Measurements from ENCODE around the gene NCAM1.

The NCAM1 gene

DNA sequence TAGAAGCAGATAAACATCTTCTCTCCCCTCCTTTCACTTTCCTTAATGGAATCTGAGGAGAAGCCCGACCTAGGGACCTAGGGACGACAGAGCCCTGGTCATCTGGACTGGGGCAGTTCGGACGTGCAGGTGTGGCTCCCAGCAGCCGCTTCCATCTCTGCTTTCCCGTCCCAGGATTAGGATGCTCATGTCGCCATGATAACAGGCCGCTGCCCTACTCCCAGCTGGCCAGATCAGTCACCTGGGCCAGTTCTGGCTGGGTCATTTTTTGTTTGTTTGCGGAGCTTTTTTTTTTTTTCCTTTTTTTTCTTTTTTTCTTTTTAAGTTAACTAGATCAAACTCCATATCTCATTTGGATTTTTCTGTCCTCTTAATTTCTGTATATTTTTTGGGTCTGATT lies 186.9 kb downstream of the NCAM1 start:
- TF ChIP-seq CTCF (IDR thresholded peaks at IDR 0.05; ENCODE audit: control extremely low read depth, extremely low read depth, low read depth, missing control alignments): no peak
- CTCF ChIA-PET: interaction anchor here (1.2 kb wide), 1 partner anchor 9 kb away, joined by 4 read pairs; no protein-coding TSS in a partner anchor
- POLR2A ChIA-PET: no interaction called here
- no peak for DNase-seq (ENCODE audit: extremely low spot score)

GRCh38 chr11:113148652-113149051 lies 187.4 kb downstream of the NCAM1 start:
- DNase-seq (ENCODE audit: extremely low spot score): no peak
- TF ChIP-seq CTCF (IDR thresholded peaks at IDR 0.05; ENCODE audit: control extremely low read depth, extremely low read depth, low read depth, missing control alignments): no peak
- POLR2A ChIA-PET: no interaction called here
- CTCF ChIA-PET: no interaction called here

GRCh38 chr11:113151521-113151920 lies 190.3 kb downstream of the NCAM1 start:
- DNase-seq (ENCODE audit: extremely low spot score): no peak
- ChIA-PET CTCF (interaction anchor here (1.5 kb wide), 1 partner anchor 8 kb away, joined by 3 read pairs; no protein-coding TSS in a partner anchor), POLR2A (no interaction called here)
- TF ChIP-seq CTCF (IDR thresholded peaks at IDR 0.05; ENCODE audit: control extremely low read depth, extremely low read depth, low read depth, missing control alignments): no peak

- POLR2A ChIA-PET: no interaction called here
- TF ChIP-seq CTCF (IDR thresholded peaks at IDR 0.05; ENCODE audit: control extremely low read depth, extremely low read depth, low read depth, missing control alignments): no peak
- CTCF ChIA-PET: no interaction called here
- no peak for DNase-seq (ENCODE audit: extremely low spot score)
Measured at GRCh38 chr11:113152500-113152899, 191.3 kb downstream of the NCAM1 start.

GRCh38 chr11:113153847-113154246 lies 192.6 kb downstream of the NCAM1 start:
- ChIA-PET POLR2A (no interaction called here), CTCF (no interaction called here)
- no peak for TF ChIP-seq CTCF (IDR thresholded peaks at IDR 0.05; ENCODE audit: control extremely low read depth, extremely low read depth, low read depth, missing control alignments)
- DNase-seq (ENCODE audit: extremely low spot score): no peak

- CTCF ChIA-PET: interaction anchor here (0.8 to 1.2 kb wide), 3 partner anchors 9 to 25 kb away, joined by 3 read pairs; no protein-coding TSS in a partner anchor
- no peak for TF ChIP-seq CTCF (IDR thresholded peaks at IDR 0.05; ENCODE audit: control extremely low read depth, extremely low read depth, low read depth, missing control alignments)
- DNase-seq (ENCODE audit: extremely low spot score): no peak
- POLR2A ChIA-PET: no interaction called here
Measured at GRCh38 chr11:113159988-113160807, 199.0 kb downstream of the NCAM1 start.

Measured in GM10248 (cell line).